NCI-H524 treated with DMSO at 0.1 percent for 48 hours (cell line): Measurements from ENCODE around the gene CAVIN3.

Experiments
- DNase-seq: peaks from one replicate; lab custom pipeline; 2025; lab: John Stamatoyannopoulos, UW

Gene CAVIN3

GRCh38 chr11:6320411-6321155, at the start of gene CAVIN3:
CAVIN3 (minus strand) TSS chr11:6320501; CDS start chr11:6320476, 25 bp downstream.
- DNase-seq: no peak

GRCh38 chr11:6365659-6366058, 45.4 kb upstream of the CAVIN3 start:
- DNase-seq: no peak

DNA sequence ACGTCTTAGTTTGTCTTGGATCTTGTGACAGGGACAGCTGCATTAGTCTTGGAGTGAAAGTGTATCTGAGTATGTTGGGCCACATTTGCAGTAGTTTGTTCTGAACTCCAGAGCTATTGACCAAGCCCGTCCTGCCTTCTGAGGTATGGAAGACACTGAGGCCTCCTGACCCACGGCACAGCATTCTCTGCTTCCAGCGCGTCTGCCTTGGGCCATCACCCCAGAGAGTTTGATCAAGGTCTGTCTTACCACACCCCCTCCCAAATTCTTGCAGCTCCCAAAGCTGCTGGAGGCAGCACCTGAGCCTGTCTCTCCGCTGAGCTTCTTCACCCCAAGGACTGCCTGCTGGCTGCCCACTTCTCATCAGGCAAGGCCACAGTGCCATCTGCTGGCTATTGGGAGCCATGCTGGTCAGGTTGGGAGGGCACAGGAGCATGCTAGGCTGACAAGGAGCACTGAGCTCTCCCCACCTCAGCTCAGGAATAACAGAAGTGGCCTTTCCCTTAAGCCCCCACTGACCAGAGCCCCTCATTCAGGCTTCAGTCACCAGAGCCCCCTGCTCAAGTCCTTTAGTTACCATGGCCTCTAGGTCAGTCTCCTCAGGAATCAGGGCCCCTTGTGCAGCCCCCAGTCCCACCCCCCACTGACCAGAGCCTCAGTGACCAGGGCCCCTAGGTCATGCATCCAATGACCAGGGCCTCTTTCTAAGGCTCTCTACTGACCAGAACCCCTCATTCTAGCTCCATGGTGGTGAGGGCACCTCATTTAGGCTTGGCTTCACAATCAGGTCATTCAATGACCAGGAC, 42.8 kb upstream of the CAVIN3 start:
- DNase-seq: no peak

DNA sequence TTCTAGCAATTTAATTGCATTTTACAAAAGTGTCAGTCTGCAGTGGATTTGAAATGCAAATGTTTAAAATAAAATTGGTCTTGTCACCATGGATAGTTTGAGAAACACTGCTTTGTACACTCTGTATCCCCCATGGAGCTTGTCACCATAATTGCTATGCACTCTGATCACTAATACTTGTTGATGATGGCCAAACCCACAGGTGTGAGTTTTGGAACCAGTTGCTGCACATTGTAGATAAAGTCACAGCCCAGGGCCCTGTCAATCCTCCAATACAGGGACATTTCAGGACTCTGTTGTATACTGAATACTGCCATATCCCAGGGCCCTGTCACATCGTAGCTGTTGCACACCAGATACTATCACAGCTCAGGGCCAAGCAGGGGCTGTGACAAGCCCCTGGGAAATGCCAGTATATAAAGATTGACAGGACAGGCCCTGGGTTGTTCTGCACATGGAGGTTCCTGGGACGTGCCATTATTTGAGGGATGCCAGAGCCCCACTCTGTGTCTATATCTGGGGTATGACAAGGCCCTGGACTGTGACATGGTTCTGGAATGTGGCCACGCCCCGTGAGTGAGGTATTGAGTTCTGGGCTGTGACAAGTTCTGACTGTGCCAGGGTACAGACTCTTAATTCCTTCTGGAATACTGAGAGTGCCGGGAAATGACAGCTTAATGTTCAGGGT, 42.0 kb upstream of the CAVIN3 start:
- no peak for DNase-seq

DNA sequence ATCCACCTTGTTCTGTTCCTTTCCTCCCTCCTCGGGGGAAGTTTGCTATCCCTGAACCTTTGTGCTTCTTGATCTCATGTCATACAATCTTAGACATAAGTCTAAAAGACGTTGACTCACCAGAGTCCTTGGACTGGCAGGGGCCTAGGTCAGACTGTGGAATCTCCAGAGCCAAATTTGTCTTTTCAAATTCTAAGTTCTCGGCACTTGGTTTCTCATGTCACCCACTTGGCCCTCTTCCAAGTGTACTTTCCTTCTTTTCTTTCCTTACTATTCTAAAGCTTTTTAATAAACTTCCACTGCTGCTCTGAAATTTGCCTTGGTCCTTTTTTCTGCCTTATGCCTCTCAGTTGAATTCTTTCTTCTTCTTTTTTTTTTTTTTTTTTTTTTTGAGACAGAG, 39.9 kb upstream of the CAVIN3 start:
- no peak for DNase-seq

DNA sequence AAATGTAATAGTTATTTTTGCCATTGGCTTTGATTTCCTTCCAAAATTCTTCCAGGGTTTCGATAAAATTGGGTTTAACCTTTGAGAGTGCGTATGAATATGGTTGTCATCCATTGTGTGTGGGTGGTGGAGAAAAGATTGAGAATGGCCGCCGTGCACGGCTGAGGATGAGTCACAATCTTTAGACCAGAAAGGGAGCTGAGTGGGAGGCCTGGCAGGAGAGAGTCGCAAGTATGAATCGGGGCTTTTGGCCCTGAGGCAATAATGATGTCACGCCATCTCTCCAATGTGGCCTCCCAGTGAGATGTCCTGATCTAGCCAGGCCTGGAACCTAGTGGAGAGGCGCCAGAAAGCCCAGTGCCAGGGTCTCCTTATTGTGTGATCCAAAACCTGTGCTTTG, 36.9 kb upstream of the CAVIN3 start:
- DNase-seq: no peak

DNA sequence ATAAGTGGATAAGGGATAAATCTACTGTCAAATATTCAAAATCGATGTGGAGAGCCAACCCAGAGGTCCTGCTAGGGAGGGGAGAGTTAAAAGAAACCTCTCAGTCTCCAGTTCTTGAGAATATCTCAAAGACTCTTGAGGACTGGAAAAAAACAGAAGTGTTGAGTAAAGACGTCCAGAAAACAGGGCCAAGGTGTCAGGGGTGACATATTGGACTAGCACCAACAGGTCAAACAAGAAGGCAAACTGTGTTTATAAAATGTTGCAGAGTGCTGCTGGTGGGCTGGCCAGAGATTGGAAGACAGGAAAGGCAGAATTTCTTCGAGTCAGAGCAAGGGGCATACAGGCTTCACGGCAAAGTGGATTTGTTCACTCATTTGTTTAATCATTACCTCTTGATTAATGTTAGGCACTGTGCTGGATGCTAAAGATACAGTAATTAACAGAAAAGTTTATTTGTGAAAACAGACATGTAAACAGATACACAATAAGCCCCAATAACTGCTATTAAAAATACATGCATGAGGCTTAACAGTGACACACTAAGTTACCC, 36.3 kb upstream of the CAVIN3 start:
- no peak for DNase-seq

- no peak for DNase-seq
Observed at GRCh38 chr11:6354651-6355485, 34.6 kb upstream of the CAVIN3 start.

- DNase-seq: peak; percentile 58
Observed at GRCh38 chr11:6353367-6353987, 33.2 kb upstream of the CAVIN3 start.

- no peak for DNase-seq
Observed at GRCh38 chr11:6351782-6352382, 31.6 kb upstream of the CAVIN3 start.

- DNase-seq: no peak
Observed at GRCh38 chr11:6350486-6350885, 30.2 kb upstream of the CAVIN3 start.

DNA sequence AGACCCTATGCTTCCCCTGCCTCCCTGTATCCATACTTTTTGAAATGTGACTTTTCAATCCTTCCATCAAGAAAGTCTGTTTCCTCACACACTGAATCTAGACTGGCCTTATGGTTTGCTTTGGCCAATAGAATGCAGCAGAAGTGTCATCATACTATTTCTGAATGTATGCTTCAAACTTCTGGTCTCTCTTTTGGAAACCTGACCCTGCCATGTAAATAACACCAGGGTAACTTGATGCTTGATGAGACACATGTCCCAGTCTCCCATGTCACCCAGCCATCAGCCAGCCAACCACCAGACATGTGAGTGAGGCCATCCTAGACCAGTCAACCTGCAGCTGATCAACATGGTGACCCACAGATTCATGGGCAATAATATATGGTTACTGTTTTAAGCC, 29.7 kb upstream of the CAVIN3 start:
- no peak for DNase-seq

- DNase-seq: no peak
Observed at GRCh38 chr11:6345366-6345765, 25.1 kb upstream of the CAVIN3 start.

DNA sequence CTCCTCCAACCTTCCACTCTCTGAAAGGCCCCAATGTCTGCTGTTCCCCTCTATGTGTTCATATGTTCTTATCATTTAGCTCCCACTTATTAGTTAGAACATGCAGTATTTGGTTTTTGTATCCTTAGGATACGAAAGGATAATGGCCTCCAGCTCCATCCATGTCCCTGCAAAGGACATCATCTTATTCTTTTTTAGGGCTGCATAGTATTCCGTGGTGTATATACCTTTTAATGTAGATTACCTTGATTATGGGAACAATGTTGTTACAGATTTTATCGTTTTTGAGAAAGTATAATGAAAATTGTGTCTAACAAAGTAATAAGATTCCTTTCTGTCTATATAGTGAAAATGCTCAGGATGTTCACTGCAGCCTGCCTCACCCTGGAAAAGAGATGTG, 16.0 kb upstream of the CAVIN3 start:
- DNase-seq: no peak

GRCh38 chr11:6334806-6335205, 14.5 kb upstream of the CAVIN3 start:
- DNase-seq: no peak

DNA sequence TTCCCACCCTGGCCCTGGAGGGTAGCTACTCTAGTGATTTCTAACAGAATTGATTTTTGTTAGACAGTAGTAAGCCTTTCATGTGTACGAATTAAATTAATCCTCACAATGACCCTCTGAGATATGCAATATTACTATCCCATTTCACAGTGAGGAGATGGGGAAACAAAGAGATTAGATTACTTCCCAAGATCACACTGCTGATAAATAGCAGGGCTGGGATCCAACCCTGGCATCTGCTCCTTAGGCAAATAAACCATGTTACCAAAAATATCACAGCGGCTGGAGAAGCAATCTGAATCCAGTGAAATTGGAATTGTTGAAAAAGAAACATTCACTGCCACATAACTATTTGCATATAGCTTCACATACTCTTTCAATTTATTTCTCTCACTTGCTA, 12.8 kb upstream of the CAVIN3 start:
- DNase-seq: peak; percentile 14

DNA sequence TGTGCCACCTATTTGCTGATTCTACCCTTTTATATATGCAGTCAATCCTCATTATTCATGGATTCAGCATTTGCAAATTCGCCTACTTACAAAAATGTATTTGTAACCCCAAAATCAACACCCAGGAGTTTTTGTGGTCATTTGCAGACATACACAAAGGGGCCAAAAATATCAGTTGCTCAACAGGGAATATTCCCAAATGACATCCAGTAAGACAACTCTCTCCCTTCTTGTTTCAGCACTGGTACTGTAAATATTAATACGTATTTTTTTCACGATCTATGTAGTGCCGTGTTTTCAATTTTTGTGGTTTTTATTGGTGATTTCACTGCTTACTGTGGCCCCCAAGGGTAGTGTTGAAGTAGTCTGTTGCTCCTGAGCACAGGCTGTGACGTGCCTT, 11.8 kb upstream of the CAVIN3 start:
- DNase-seq: no peak

GRCh38 chr11:6328321-6328720, 8.0 kb upstream of the CAVIN3 start:
- DNase-seq: no peak

DNA sequence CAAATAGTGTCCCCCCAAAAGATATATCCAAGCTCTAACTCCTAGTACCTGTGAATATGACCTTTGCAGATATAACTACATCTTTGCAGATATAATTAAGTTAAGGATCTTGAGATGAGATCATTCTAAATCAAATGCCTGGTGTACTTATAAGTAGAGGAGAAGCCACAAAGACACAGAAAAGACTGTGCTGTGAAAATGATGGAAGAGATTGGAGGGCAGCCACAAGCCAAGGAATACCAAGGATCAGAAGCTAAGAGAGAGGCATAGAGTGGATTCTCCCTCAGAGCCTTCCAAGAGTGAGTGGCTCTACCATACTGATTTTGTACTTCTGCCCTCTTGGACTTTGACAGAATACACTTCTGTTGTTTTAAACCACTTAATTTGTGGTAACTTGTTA, 7.5 kb upstream of the CAVIN3 start:
- no peak for DNase-seq

- DNase-seq: no peak
Observed at GRCh38 chr11:6326985-6327384, 6.7 kb upstream of the CAVIN3 start.

DNA sequence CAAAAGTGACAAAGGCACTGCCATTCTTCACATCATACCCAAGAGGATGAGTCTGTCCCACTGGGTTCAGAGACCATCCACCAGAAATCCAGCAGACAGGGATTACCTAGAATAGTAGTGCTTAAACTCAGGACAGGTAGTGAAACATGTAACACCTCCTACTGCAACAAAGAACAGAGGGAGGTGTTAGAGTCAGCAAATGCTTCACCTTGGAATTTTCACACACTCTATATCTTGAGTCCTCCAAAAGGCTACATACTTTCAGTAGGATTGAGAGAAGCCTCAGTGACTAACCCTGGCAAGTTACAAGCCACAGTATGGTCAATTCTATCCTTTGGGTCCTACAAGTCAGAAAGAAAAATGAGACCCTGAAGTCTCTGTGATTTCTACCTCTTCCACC, 6.0 kb upstream of the CAVIN3 start:
- no peak for DNase-seq
